HepG2 (cell line): ENCODE data around the gene L3MBTL1. TPM values are rescaled to one million over a fixed set of nuclear protein-coding genes. Genes with fewer than 3 reads are reported as not detected.

ENCODE experiments used
- BRCA1 ChIP-seq: sonication (generic); formaldehyde crosslinking; IDR thresholded peaks from 2 replicates; pipeline ENCODE4 v1.4.0; 2020; ENCODE audit warnings: missing genetic modification reagents
- CBX2 ChIP-seq, 2 experiments: fragments of 200-600 bp in 1 of 2; sonication (generic); formaldehyde crosslinking in 1 of 2; IDR thresholded peaks; 2 replicates each; pipeline versions ENCODE4 v1.7.0 to v1.8.1; 2018 to 2022; ENCODE audit warnings: low read depth in 2 of 2, low read length in 1 of 2, mild to moderate bottlenecking in 1 of 2, missing genetic modification reagents in 1 of 2
- DMAP1 ChIP-seq: IDR thresholded peaks from 2 replicates; pipeline ENCODE4 v1.6.1; 2016
- FOXA3 ChIP-seq: IDR thresholded peaks from 2 replicates; pipeline ENCODE4 v1.6.1; 2016; ENCODE audit warnings: missing genetic modification reagents, missing compliant biosample characterization
- HNRNPLL ChIP-seq: fragments of 200-400 bp; formaldehyde crosslinking; IDR thresholded peaks from 2 replicates; pipeline ENCODE4 v1.6.1; 2017; ENCODE audit warnings: mild to moderate bottlenecking, low read depth, low read length; ENCODE audit not compliant: poor library complexity, severe bottlenecking
- HOXA9 ChIP-seq: sonication (generic); formaldehyde crosslinking; IDR thresholded peaks from 2 replicates; pipeline ENCODE4 v1.8.1; 2022; ENCODE audit warnings: missing genetic modification reagents, mild to moderate bottlenecking, moderate library complexity, borderline replicate concordance
- MTA1 ChIP-seq: sonication (generic); formaldehyde crosslinking; IDR thresholded peaks from 2 replicates; pipeline ENCODE4 v1.4.0; 2020; ENCODE audit warnings: missing genetic modification reagents, mild to moderate bottlenecking, borderline replicate concordance
- NAIF1 ChIP-seq: sonication (generic); formaldehyde crosslinking; IDR thresholded peaks from 2 replicates; pipeline ENCODE4 v1.5.0; 2020; ENCODE audit warnings: mild to moderate bottlenecking, missing genetic modification reagents, borderline replicate concordance
- NFKB2 ChIP-seq: sonication (generic); formaldehyde crosslinking; IDR thresholded peaks from 2 replicates; pipeline ENCODE4 v1.4.0; 2020; ENCODE audit warnings: missing genetic modification reagents, borderline replicate concordance
- NFYB ChIP-seq: sonication (generic); formaldehyde crosslinking; IDR thresholded peaks from 2 replicates; pipeline ENCODE4 v1.4.0; 2020; ENCODE audit warnings: missing genetic modification reagents
- POGZ ChIP-seq: sonication (generic); formaldehyde crosslinking; IDR thresholded peaks from 2 replicates; pipeline ENCODE4 v1.4.0; 2020; ENCODE audit warnings: mild to moderate bottlenecking, missing genetic modification reagents
- RARG ChIP-seq: sonication (generic); formaldehyde crosslinking; IDR thresholded peaks from 2 replicates; pipeline ENCODE4 v1.4.0; 2020; ENCODE audit warnings: low read depth, mild to moderate bottlenecking, missing genetic modification reagents
- REL ChIP-seq: sonication (generic); formaldehyde crosslinking; conservative IDR thresholded peaks from 2 replicates; pipeline ENCODE4 v1.8.0; 2022; ENCODE audit warnings: mild to moderate bottlenecking, missing genetic modification reagents, moderate library complexity
- TBX2 ChIP-seq: sonication (generic); formaldehyde crosslinking; IDR thresholded peaks from 2 replicates; pipeline ENCODE4 v1.5.0; 2020; ENCODE audit warnings: missing genetic modification reagents, mild to moderate bottlenecking, borderline replicate concordance
- TOE1 ChIP-seq: sonication (generic); formaldehyde crosslinking; IDR thresholded peaks from 2 replicates; pipeline ENCODE4 v1.4.0; 2020; ENCODE audit warnings: mild to moderate bottlenecking, missing genetic modification reagents
- YEATS2 ChIP-seq: sonication (generic); formaldehyde crosslinking; IDR thresholded peaks from 2 replicates; pipeline ENCODE4 v1.4.0; 2020; ENCODE audit warnings: missing genetic modification reagents, borderline replicate concordance
- ZBTB38 ChIP-seq: sonication (generic); formaldehyde crosslinking; IDR thresholded peaks from 2 replicates; pipeline ENCODE4 v1.5.1; 2020; ENCODE audit warnings: mild to moderate bottlenecking, missing genetic modification reagents
- ZMAT3 ChIP-seq: sonication (generic); formaldehyde crosslinking; conservative IDR thresholded peaks from 2 replicates; pipeline ENCODE4 v1.7.0; 2021; ENCODE audit warnings: missing genetic modification reagents
- ZNF550 ChIP-seq: sonication (generic); formaldehyde crosslinking; IDR thresholded peaks from 2 replicates; pipeline ENCODE4 v1.4.0; 2020; ENCODE audit warnings: mild to moderate bottlenecking, missing genetic modification reagents, borderline replicate concordance
- ZNF552 ChIP-seq: sonication (generic); formaldehyde crosslinking; IDR thresholded peaks from 2 replicates; pipeline ENCODE4 v1.9.0; 2022; ENCODE audit warnings: missing genetic modification reagents, mild to moderate bottlenecking, borderline replicate concordance
- ZNF605 ChIP-seq: sonication (generic); formaldehyde crosslinking; IDR thresholded peaks from 2 replicates; pipeline ENCODE4 v1.8.0; 2022; ENCODE audit warnings: mild to moderate bottlenecking, missing genetic modification reagents
- polyA plus RNA-seq, 8 experiments: library from polyadenylated mRNA; depleted of rRNA in 3 of 8; stranded (reverse) in 7 of 8; unstranded in 1 of 8; fragments of >200 nt; fragmentation: Illumina TruSeq in 4 of 8; extraction: Trizol in 4 of 8; gene quantifications; 2 replicates each; pipeline versions ENCODE4 v1.2.1 to v1.2.3, GENCODE V29; 2011 to 2016; ENCODE audit warnings: low read depth in 4 of 8, missing spikeins in 1 of 8, mixed read lengths in 1 of 8; ENCODE audit not compliant: insufficient read depth in 1 of 8
- total RNA-seq, 5 experiments: library from RNA; depleted of rRNA; stranded (reverse); fragments of >200 nt; fragmentation: Illumina TruSeq; extraction: Trizol; gene quantifications; 2 replicates each; pipeline ENCODE4 v1.2.3, GENCODE V29; 2016; ENCODE audit warnings: low read depth in 1 of 5
- TF ChIP-seq, protein P1 (sequence below): sonication (generic); formaldehyde crosslinking; IDR thresholded peaks from 2 replicates; pipeline ENCODE4 v1.4.0; 2020; ENCODE audit warnings: mild to moderate bottlenecking, low read depth, missing genetic modification reagents
- TF ChIP-seq, protein P2 (sequence below): sonication (generic); formaldehyde crosslinking; IDR thresholded peaks from 2 replicates; pipeline ENCODE4 v1.4.0; 2020; ENCODE audit warnings: missing genetic modification reagents, borderline replicate concordance
- TF ChIP-seq, protein P3 (sequence below): sonication (generic); formaldehyde crosslinking; conservative IDR thresholded peaks from 2 replicates; pipeline ENCODE4 v1.5.0; 2020; ENCODE audit warnings: missing genetic modification reagents
- TF ChIP-seq, protein P4 (sequence below): sonication (generic); formaldehyde crosslinking; IDR thresholded peaks from 2 replicates; pipeline ENCODE4 v1.5.0; 2020; ENCODE audit warnings: mild to moderate bottlenecking, missing genetic modification reagents, moderate library complexity

The L3MBTL1 gene
- total and polyA plus RNA-seq, 2 of the 13 experiments (the other 11 are each of a cell fraction or from before 2014, with no cell fraction given), result 9.0 to 17.8 TPM

DNA sequence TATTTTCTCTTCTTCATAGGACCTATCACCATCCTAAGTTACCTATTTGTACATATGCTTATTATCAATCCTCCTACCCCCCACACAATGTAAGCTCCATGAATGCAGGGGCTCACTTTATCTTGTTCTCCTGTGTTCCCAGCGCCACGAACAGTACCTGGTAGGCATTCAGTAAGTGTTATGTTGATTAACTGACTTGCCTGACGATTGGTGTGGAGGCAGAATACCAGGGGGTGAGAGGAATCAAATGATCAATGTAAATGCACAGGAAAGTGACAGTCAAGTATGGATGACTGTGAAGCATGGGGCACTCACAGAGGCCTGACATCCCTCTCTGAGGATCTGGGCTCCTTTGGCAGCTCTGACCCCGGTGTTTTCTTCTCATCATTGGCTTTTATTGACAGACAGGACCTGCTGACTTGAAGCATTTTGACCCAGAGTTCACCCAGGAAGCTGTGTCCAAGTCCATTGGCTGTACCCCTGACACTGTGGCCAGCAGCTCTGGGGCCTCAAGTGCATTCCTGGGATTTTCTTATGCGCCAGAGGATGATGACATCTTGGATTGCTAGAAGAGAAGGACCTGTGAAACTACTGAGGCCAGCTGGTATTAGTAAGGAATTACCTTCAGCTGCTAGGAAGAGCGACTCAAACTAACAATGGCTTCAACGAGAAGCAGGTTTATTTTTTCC lies 77.1 kb downstream of the L3MBTL1 start (continued):
- TF ChIP-seq, protein P1, sequence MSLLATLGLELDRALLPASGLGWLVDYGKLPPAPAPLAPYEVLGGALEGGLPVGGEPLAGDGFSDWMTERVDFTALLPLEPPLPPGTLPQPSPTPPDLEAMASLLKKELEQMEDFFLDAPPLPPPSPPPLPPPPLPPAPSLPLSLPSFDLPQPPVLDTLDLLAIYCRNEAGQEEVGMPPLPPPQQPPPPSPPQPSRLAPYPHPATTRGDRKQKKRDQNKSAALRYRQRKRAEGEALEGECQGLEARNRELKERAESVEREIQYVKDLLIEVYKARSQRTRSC, result no peak
- TF ChIP-seq POGZ, result no peak
- no peak for TF ChIP-seq NFKB2 (CRISPR knock-in tag)
- no peak for TF ChIP-seq HNRNPLL
- TF ChIP-seq RARG (CRISPR knock-in tag), result no peak
- TF ChIP-seq YEATS2 (CRISPR knock-in tag), result no peak
- no peak for TF ChIP-seq CBX2 (IDR thresholded peaks at IDR 0.05; ENCODE audit: low read depth, low read length)
- TF ChIP-seq CBX2 (CRISPR knock-in tag; IDR thresholded peaks at IDR 0.05; ENCODE audit: low read depth), result no peak
- TF ChIP-seq ZMAT3 (CRISPR knock-in tag), result no peak
- TF ChIP-seq ZNF552 (CRISPR knock-in tag), result no peak
- no peak for TF ChIP-seq DMAP1 (CRISPR knock-in tag)
- TF ChIP-seq ZNF550 (CRISPR knock-in tag), result no peak
- TF ChIP-seq TOE1, result no peak
- TF ChIP-seq, protein P2, sequence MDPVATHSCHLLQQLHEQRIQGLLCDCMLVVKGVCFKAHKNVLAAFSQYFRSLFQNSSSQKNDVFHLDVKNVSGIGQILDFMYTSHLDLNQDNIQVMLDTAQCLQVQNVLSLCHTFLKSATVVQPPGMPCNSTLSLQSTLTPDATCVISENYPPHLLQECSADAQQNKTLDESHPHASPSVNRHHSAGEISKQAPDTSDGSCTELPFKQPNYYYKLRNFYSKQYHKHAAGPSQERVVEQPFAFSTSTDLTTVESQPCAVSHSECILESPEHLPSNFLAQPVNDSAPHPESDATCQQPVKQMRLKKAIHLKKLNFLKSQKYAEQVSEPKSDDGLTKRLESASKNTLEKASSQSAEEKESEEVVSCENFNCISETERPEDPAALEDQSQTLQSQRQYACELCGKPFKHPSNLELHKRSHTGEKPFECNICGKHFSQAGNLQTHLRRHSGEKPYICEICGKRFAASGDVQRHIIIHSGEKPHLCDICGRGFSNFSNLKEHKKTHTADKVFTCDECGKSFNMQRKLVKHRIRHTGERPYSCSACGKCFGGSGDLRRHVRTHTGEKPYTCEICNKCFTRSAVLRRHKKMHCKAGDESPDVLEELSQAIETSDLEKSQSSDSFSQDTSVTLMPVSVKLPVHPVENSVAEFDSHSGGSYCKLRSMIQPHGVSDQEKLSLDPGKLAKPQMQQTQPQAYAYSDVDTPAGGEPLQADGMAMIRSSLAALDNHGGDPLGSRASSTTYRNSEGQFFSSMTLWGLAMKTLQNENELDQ, result no peak
- TF ChIP-seq REL, result no peak
- TF ChIP-seq ZNF605 (CRISPR knock-in tag), result no peak
- TF ChIP-seq ZBTB38 (CRISPR knock-in tag), result no peak
- peak; percentile 12; the same call in 1 of the 2 replicates for TF ChIP-seq TBX2 (CRISPR knock-in tag)
- TF ChIP-seq MTA1 (CRISPR knock-in tag), result no peak
- TF ChIP-seq, protein P3, sequence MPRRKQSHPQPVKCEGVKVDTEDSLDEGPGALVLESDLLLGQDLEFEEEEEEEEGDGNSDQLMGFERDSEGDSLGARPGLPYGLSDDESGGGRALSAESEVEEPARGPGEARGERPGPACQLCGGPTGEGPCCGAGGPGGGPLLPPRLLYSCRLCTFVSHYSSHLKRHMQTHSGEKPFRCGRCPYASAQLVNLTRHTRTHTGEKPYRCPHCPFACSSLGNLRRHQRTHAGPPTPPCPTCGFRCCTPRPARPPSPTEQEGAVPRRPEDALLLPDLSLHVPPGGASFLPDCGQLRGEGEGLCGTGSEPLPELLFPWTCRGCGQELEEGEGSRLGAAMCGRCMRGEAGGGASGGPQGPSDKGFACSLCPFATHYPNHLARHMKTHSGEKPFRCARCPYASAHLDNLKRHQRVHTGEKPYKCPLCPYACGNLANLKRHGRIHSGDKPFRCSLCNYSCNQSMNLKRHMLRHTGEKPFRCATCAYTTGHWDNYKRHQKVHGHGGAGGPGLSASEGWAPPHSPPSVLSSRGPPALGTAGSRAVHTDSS, result no peak
- TF ChIP-seq BRCA1, result no peak
- peak; percentile 22; the same call in 1 of the 2 replicates for TF ChIP-seq FOXA3 (CRISPR knock-in tag)
- TF ChIP-seq, protein P4, sequence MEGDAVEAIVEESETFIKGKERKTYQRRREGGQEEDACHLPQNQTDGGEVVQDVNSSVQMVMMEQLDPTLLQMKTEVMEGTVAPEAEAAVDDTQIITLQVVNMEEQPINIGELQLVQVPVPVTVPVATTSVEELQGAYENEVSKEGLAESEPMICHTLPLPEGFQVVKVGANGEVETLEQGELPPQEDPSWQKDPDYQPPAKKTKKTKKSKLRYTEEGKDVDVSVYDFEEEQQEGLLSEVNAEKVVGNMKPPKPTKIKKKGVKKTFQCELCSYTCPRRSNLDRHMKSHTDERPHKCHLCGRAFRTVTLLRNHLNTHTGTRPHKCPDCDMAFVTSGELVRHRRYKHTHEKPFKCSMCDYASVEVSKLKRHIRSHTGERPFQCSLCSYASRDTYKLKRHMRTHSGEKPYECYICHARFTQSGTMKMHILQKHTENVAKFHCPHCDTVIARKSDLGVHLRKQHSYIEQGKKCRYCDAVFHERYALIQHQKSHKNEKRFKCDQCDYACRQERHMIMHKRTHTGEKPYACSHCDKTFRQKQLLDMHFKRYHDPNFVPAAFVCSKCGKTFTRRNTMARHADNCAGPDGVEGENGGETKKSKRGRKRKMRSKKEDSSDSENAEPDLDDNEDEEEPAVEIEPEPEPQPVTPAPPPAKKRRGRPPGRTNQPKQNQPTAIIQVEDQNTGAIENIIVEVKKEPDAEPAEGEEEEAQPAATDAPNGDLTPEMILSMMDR (CRISPR knock-in tag), result no peak
- no peak; the same call in 1 of the 2 replicates for TF ChIP-seq NFYB (CRISPR knock-in tag)
- TF ChIP-seq HOXA9, result no peak
- no peak for TF ChIP-seq NAIF1 (CRISPR knock-in tag)
